ENCODE results near the gene GATC.

DNA sequence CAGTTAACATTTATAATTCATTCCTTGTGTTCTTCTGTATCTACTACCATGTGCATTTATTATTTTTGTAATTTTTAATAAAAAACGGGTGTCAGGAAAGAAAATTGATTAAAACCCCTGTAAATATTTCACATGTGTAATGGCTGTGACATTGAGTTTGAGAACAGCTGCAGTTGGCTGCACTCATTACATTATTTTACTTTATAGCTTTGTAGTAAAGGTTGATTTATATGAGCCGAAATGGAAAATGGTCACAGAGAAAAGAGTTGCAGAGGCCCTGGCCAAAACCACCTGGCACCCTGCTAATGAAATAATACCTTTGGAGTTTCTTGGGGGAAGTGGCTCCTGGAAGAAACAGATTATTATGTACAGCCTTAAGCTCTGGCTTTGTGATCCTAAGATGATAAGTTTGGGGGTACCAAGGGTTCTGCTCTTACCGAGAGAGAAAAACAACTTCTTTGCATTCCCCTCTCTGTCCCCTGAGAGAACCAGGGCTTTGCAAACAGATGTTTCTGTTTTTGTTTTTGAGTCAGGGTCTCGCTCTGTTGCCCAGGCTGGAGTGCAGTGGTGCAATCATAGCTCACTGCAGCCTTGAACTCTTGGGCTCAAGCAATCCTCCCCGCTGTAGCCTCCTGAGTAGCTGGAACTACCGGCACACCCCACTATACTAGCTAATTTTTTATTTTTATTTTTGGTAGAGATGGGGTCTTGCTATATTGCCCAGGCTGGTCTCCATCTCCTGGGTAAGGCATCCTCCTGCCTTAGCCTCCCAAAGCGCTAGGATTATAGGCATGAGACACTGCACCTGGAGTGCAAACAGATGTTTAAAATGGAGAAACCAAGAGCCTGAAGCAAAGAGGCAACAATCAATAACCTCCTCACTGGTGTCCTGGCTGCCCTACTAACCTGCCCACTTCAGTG lies 40.0 kb downstream of the GATC start:
- TF ChIP-seq EZH2phosphoT487 (IDR thresholded peaks at IDR 0.05; ENCODE audit: insufficient read depth, low read depth) (no peak), EZH2 (IDR thresholded peaks at IDR 0.05; ENCODE audit: insufficient read depth, poor library complexity, severe bottlenecking) (no peak)
